Measurements from ENCODE around the gene TPSG1.
"Not testable (repeated sequence)": the region's sequence is repeated elsewhere in the genome, so short reads cannot be mapped to it uniquely, and the experiment has no call there.

DNA sequence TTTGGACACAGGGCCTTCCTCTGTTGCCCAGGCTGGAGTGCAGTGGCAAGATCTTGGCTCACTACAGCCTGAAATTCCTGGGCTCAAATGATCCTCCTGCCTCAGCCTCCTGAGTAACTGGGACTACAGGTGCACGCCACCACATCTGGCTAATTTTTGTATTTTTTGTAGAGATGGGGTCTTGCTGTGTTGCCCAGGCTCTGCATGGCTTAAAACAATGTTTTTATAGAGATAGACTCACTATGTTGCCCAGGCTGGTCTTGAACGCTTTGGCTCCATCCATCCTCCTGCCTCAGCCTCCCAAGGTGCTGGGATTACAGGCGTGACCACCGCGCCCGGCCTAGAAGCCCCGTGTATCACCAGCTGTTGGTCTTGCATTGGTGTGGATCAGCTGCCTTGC, 44.4 kb upstream of the TPSG1 start:
- not testable (repeated sequence) for TF ChIP-seq KDM3A (CRISPR knock-in tag; IDR thresholded peaks at IDR 0.05; ENCODE audit: low read depth); RFX5 (IDR thresholded peaks at IDR 0.05; ENCODE audit: low read depth, low read length); POLR2AphosphoS5 (IDR thresholded peaks at IDR 0.05; ENCODE audit: low read depth, low read length); ZNF550 (CRISPR knock-in tag; IDR thresholded peaks at IDR 0.05; ENCODE audit: borderline replicate concordance); TBX2 (CRISPR knock-in tag; IDR thresholded peaks at IDR 0.05; ENCODE audit: borderline replicate concordance); POLR2A (IDR thresholded peaks at IDR 0.05; ENCODE audit: insufficient read depth in 1 of 2, low read depth in 2 of 2, low read length in 2 of 2); KAT7 (CRISPR knock-in tag; IDR thresholded peaks at IDR 0.05; ENCODE audit: borderline replicate concordance); ZNF546 (CRISPR knock-in tag; conservative IDR thresholded peaks at IDR 0.05); FIP1L1 (IDR thresholded peaks at IDR 0.05; ENCODE audit: borderline replicate concordance, insufficient read depth, low read depth, low read length); ZNF773 (CRISPR knock-in tag; IDR thresholded peaks at IDR 0.05; ENCODE audit: borderline replicate concordance)
- TF ChIP-seq, protein P1, sequence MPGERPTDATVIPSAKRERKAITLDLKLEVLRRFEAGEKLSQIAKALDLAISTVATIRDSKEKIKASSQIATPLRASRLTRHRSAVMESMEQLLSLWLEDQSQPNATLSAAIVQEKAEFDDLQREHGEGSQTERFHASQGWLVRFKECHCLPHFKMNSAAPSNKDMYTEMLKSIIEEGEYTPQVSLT (CRISPR knock-in tag; IDR thresholded peaks at IDR 0.05; ENCODE audit: borderline replicate concordance, low read depth): not testable (repeated sequence)
- TF ChIP-seq, protein P2, sequence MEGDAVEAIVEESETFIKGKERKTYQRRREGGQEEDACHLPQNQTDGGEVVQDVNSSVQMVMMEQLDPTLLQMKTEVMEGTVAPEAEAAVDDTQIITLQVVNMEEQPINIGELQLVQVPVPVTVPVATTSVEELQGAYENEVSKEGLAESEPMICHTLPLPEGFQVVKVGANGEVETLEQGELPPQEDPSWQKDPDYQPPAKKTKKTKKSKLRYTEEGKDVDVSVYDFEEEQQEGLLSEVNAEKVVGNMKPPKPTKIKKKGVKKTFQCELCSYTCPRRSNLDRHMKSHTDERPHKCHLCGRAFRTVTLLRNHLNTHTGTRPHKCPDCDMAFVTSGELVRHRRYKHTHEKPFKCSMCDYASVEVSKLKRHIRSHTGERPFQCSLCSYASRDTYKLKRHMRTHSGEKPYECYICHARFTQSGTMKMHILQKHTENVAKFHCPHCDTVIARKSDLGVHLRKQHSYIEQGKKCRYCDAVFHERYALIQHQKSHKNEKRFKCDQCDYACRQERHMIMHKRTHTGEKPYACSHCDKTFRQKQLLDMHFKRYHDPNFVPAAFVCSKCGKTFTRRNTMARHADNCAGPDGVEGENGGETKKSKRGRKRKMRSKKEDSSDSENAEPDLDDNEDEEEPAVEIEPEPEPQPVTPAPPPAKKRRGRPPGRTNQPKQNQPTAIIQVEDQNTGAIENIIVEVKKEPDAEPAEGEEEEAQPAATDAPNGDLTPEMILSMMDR (CRISPR knock-in tag; IDR thresholded peaks at IDR 0.05): not testable (repeated sequence)

Data from HepG2 (cell line).